NCI-H82 treated with DMSO at 0.1 percent for 48 hours (cell line): ENCODE measurements around the gene CYB5R4.
"Not testable (repeated sequence)": the region's sequence is repeated elsewhere in the genome, so short reads cannot be mapped to it uniquely, and the experiment has no call there.

Experiments
- DNase-seq: peaks from one replicate; lab custom pipeline; 2025; ENCODE audit not compliant: unreplicated experiment; lab: John Stamatoyannopoulos, UW

Gene CYB5R4

DNA sequence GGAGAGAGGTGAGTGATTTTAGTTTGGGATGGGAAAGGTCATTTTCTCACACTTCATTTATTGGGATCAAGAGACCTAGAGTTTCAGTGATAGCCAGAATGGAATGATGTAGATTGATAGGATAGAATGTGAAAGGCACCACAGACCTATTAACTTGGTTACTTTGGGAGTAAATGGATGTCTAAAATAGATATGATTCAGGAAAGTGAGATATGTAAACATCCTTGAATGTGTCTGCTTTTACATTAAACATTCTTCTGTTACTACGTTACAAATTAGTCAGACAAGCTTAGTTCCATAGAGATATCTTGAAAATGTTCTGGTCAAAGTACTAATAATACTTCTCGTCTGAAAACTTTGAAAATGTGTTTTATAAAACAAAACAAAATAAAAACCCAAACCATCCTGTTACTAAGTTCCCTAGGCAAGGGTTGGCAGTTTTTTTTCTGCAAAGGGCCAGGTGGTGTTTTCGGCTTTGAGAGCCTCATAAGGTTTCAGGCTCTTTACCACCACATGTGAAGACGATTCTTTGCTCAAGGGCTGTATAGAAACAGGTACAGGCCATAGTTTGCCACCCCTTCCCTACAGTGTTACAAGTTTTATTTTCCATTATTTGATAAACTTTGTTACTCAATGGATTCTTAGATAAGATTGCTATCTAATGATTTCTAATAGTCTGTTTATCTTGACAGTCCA lies 3.4 kb downstream of the CYB5R4 start:
- no peak for DNase-seq

- no peak for DNase-seq
These were observed 7.6 kb downstream of the CYB5R4 start for GRCh38 chr6:83867043-83867442.

GRCh38 chr6:83867527-83868161 lies 8.2 kb downstream of the CYB5R4 start:
- DNase-seq = no peak

DNA sequence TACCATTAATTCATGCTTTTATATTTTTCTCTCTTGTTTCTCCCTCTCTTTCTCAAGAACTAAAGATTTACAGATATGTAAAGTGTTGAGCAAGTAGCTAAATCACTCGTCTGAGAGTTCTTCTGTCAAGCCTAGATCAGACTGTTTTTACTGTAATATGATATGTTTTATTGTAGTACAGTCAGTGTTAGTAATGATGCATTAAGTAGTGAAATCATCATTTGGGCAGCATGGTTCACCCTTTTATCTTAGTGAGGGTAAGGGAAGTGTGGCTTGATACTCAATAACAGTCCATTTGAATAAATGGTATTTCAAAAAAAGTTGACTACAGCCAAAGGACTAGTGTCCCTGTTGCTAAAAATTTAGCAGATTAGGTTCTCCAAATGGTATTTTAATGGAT lies 9.2 kb downstream of the CYB5R4 start:
- no peak for DNase-seq

GRCh38 chr6:83870649-83871048 lies 11.2 kb downstream of the CYB5R4 start:
- DNase-seq = no peak

DNA sequence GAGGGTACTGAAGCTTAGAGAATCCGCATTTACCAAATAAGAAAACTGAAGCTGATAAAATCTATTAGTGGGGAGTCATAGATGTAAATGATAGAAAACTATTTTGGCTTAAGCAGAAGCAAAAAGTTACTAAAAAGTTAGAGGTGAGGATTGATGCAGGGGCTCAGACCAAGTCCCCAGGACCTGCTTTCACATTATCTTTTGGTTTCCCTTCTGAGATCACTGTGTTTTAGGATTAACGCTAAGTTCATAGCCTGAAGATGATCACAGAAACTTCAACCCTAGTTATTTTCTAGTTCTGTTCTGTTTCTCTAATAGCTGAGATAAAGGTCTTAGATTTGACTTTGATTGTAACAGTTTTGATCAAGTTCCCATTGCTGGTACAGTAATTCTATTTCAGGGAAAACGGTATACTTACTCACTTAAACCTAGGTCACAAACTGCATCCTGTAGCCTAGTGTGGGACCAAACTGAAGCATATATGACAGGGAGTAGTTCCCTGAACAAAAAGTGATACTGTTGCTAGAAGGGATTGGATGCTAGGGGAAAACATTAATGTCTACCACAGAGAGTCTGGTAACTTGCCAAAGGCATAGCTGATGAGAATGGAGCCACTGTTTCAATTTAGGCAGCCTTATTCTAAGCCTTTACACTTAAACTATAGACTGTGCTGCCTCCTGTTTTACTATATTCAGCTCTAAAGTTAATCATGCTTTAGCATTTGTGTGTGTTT lies 13.1 kb downstream of the CYB5R4 start:
- DNase-seq = no peak

DNA sequence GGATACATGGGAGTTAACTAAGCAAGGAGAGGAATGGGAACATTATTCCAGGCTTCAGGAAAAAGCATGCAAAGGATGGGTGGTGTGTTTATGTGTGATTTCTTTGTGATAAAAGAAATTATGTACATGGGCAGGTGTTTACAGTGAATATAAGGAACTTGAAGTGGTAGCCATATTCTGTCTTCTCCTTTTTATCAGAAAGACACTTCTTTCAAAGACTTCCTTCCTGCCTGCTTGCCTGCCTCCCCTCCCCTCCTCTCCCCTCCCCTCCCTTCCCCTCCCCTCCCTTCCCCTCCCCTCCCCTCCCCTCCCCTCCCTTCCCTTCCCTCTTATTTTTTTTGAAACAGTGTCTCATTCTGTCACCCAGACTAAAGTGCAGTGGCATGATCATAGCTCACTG lies 14.4 kb downstream of the CYB5R4 start:
- DNase-seq = no peak

- no peak for DNase-seq
These were observed 16.4 kb downstream of the CYB5R4 start for GRCh38 chr6:83875843-83876242.

GRCh38 chr6:83878902-83879644 lies 19.6 kb downstream of the CYB5R4 start:
- no peak for DNase-seq

DNA sequence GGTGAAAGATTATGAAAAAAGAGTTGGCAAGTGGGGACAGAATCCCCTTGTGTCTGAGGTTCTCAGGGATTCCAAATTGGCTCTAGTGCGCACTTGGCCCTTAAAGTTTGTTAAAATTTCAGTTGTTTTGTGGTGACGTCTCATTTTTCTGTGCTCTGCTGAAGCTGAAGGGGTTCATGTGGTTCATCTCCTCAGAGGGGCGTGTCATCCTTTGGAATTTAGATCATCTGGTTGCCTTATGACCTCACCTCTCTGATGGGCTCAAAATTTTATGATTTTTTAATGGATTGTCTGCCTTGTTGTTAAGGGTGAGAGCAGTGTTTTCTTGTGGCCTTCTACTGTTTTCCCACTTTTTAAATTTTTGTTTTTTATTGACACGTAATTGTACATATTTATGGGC lies 20.3 kb downstream of the CYB5R4 start:
- no peak for DNase-seq

DNA sequence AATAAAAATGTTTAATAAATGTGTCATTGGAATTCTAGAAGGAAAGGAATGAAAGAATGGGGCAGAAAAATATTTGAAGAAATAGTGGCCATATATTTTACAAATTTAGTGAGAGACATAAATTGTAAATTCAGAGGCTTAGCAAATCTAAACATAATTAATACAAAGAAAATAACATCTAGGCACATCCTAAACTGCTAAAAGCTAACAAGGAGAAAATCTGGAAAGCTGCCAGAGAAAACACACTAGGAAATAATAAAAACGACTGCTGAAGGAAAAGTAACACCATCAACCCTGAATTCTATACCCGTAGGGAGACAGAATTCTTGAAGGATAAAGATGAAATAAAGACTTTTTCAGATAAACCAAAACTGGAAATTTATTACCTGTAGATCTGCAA lies 23.8 kb downstream of the CYB5R4 start:
- no peak for DNase-seq

DNA sequence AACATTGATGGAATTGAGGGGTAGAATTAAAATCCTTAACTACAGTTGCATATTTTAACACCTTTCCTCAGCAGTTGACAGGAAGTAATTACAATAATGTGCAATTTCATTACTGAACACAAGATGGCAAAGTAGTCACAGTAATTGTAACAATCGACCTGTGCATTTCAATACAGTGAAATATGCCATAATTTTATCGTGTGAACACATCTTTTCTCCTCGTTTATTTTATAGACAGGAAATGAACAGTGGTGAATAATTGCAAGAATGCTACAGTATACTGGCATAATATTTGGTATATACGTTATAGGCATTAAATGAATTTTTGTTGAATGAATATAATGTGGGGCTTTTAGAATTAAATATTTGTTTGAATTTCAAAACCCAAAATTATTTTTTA lies 25.0 kb downstream of the CYB5R4 start:
- DNase-seq = no peak

- no peak for DNase-seq
These were observed 26.5 kb downstream of the CYB5R4 start for GRCh38 chr6:83885984-83886383.

DNA sequence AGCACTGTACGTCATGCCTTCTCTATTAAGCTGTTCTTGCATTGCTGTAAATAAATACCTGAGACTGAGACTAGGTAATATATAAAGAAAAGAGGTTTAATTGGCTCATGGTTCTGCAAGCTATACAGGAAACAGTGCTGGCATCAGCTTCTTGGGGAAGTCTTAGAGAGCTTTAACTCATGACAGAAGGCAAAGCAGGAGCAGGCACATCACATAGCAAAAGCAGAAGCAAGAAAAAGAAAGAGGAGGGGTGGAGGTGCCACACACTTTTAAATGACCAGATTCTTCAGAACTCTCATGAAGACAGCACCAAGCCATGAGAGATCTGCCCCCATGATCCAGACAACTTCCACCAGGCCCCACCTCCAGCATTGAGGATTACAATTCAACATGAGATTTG lies 30.1 kb downstream of the CYB5R4 start:
- no peak for DNase-seq

DNA sequence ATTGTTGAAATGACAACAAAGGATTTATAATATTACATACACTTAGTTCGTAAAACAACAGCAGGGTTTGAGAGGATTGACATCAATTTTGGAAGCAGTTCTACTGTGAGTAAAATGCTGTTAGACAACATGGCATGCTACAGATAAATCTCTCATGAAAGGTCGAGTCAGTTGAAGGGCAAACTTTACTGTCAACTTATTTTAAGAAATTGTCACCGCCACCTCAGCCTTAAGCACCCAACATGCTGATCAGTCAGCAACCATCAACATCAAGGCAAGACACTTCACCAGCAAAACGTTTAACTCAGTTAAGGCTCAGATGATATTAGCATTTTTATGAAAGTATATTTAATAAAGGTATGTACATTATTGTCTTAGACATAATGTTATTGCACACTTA lies 31.0 kb downstream of the CYB5R4 start:
- DNase-seq = no peak

GRCh38 chr6:83891586-83891985 lies 32.1 kb downstream of the CYB5R4 start:
- no peak for DNase-seq

GRCh38 chr6:83893024-83893423 lies 33.5 kb downstream of the CYB5R4 start:
- DNase-seq = no peak

- DNase-seq = not testable (repeated sequence)
These were observed 37.6 kb downstream of the CYB5R4 start for GRCh38 chr6:83897094-83897493.

DNA sequence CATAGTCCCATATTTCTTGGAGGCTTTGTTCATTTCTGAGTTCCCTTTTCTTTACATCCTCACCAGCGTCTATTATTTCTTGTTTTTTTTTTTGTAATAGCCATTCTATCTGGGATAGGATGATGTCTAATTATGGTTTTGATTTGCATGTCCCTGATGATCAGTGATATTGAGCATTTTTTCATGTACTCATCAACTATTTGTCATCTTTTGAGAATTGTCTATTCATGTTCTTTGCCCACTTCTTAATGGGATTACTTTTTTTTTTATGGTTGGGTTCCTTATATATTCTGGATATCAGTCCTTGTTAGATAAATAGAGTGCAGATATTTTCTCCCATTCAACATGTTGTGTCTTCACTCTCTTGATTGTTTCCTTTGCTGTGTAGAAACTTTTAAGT lies 42.1 kb downstream of the CYB5R4 start:
- no peak for DNase-seq

DNA sequence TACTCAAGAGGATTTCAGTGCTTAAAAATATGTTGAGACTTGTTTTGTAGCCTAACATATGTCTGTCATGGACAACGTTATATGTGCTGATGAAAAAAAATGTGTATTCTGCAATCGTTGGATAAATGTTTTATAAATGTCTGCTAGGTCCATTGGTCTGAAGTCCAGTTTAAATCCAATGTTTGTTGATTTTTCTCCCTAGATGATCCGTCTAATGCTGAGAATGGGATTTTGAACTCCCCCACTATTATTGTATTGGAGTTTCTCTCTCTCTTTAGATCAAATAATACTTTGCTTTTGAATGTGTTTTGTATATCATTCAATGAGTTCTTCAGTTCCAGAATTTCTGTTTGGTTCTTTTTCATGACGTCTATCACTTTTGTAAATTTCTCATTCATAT lies 44.9 kb downstream of the CYB5R4 start:
- DNase-seq = no peak

DNA sequence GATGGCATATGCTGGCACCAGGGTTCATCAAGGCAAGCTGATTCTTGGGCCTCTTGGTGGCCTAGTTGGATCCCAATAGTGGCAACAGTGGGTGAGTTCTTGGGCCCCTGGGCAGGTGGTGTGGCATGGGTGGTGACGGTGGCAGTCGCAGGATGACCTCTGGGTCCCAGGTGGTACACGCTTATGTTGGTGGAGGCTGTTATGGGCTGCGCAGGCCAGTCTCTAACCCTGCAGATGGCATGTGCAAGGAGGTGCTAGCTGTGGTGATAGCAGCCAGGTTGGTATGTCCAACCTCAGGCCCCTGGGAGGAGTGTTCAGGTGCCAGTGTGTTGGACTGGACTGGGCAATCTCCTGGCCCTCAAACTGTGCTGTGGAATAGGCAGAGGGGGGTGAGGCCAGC lies 46.2 kb downstream of the CYB5R4 start:
- no peak for DNase-seq
